Type B pancreatic cell (in vitro differentiated cells): ENCODE data around the gene OR2AG2. TPM values are rescaled to one million over a fixed set of nuclear protein-coding genes. Genes with fewer than 3 reads are reported as not detected.

ENCODE experiments used
- DNase-seq: peaks from one replicate; pipeline ENCODE4 v3.0.0; 2021; ENCODE audit warnings: mixed read lengths; ENCODE audit not compliant: unreplicated experiment; ENCODE audit errors: extremely low spot score
- H3K27ac Mint-ChIP-seq: 2 replicates; pipeline ENCODE4 v1.8.0; 2021; ENCODE audit warnings: mild to moderate bottlenecking, mixed read lengths
- H3K27me3 Mint-ChIP-seq: 2 replicates; pipeline ENCODE4 v1.8.0; 2021; ENCODE audit warnings: mixed read lengths
- H3K36me3 Mint-ChIP-seq: 2 replicates; pipeline ENCODE4 v1.8.0; 2021; ENCODE audit warnings: mixed read lengths
- H3K4me1 Mint-ChIP-seq: one replicate; pipeline ENCODE4 v1.8.0; 2021; ENCODE audit warnings: mixed read lengths; ENCODE audit not compliant: unreplicated experiment
- H3K4me3 Mint-ChIP-seq: 2 replicates; pipeline ENCODE4 v1.8.0; 2021; ENCODE audit warnings: mild to moderate bottlenecking, mixed read lengths
- H3K9me3 Mint-ChIP-seq: 2 replicates; pipeline ENCODE4 v1.8.0; 2021; ENCODE audit warnings: mixed read lengths
- CTCF ChIP-seq: fragments of 200-600 bp; sonication (generic); conservative IDR thresholded peaks from 2 replicates; pipeline ENCODE4 v1.5.0; 2021; ENCODE audit warnings: antibody characterized with exemption, mild to moderate bottlenecking
- total RNA-seq: library from RNA; stranded (reverse); gene quantifications from 2 replicates; pipeline ENCODE4 v1.2.1, GENCODE V29; 2021; ENCODE audit warnings: low replicate concordance

Gene OR2AG2
- total RNA-seq, 1 donor from 2014 or later: 0.07 TPM

GRCh38 chr11:6737872-6738466, 33.8 kb downstream of the OR2AG2 start:
- H3K4me1 Mint-ChIP-seq: no peaks in the 10 kb centered on the region

GRCh38 chr11:6736495-6737121, 35.2 kb downstream of the OR2AG2 start:
- H3K9me3 Mint-ChIP-seq: no peaks in the 10 kb centered on the region
- H3K4me3 Mint-ChIP-seq: no peak overlapping the region
- H3K27ac Mint-ChIP-seq: no peak overlapping the region
- DNase-seq: no peak
- H3K27me3 Mint-ChIP-seq: peaks cover 15% of the 10 kb centered on the region
- H3K36me3 Mint-ChIP-seq: no peaks in the 10 kb centered on the region
- no peak for TF ChIP-seq CTCF
- H3K4me1 Mint-ChIP-seq: no peaks in the 10 kb centered on the region

More at GRCh38 chr11:6737872-6738466, 33.8 kb downstream of the OR2AG2 start:
- Mint-ChIP-seq H3K36me3 (no peaks in the 10 kb centered on the region), H3K4me3 (no peak overlapping the region), H3K9me3 (no peaks in the 10 kb centered on the region), H3K27me3 (peaks cover 17% of the 10 kb centered on the region), H3K27ac (no peak overlapping the region)
- no peak for DNase-seq
- peak; percentile 75 for TF ChIP-seq CTCF

- Mint-ChIP-seq H3K27me3 (peaks cover 15% of the 10 kb centered on the region), H3K4me1 (no peaks in the 10 kb centered on the region), H3K36me3 (no peaks in the 10 kb centered on the region), H3K27ac (no peak overlapping the region), H3K9me3 (no peaks in the 10 kb centered on the region), H3K4me3 (no peak overlapping the region)
- TF ChIP-seq CTCF: no peak
- no peak for DNase-seq
Observed at GRCh38 chr11:6735306-6735705, 36.5 kb downstream of the OR2AG2 start.

- TF ChIP-seq CTCF: no peak
- no peaks in the 10 kb centered on the region for H3K36me3 Mint-ChIP-seq
- no peaks in the 10 kb centered on the region for H3K4me1 Mint-ChIP-seq
- no peak overlapping the region for H3K4me3 Mint-ChIP-seq
- peaks cover 15% of the 10 kb centered on the region for H3K27me3 Mint-ChIP-seq
- no peaks in the 10 kb centered on the region for H3K9me3 Mint-ChIP-seq
- DNase-seq: no peak
- no peak overlapping the region for H3K27ac Mint-ChIP-seq
Observed at GRCh38 chr11:6734616-6735015, 37.2 kb downstream of the OR2AG2 start.

GRCh38 chr11:6733326-6734275, 38.2 kb downstream of the OR2AG2 start:
- Mint-ChIP-seq H3K27ac (no peak overlapping the region), H3K4me1 (no peaks in the 10 kb centered on the region), H3K4me3 (no peak overlapping the region), H3K9me3 (no peaks in the 10 kb centered on the region), H3K36me3 (no peaks in the 10 kb centered on the region), H3K27me3 (peaks cover 17% of the 10 kb centered on the region)
- TF ChIP-seq CTCF: no peak
- no peak for DNase-seq
